Stimulated activated CD8-positive, alpha-beta memory T cell treated with anti-CD3 and anti-CD28 coated beads, Interleukin-15, amount 100 ng/mL, for 1 hour (primary cell): Measurements from ENCODE around the gene MAD2L2.

Source experiments
- DNase-seq: peaks from one replicate; pipeline ENCODE4 v3.0.0-alpha.2; 2020; ENCODE audit warnings: low read depth

Gene MAD2L2

GRCh38 chr1:11681071-11681771 lies at the start of gene MAD2L2:
TSS of gene MAD2L2 (minus strand) at chr1:11681148. CDS start at chr1:11680601, 547 bp downstream.
- peak; percentile 76 for DNase-seq

- no peak for DNase-seq
These were observed 49.5 kb upstream of the MAD2L2 start for GRCh38 chr1:11730429-11730891.

- DNase-seq, result no peak
These were observed 48.8 kb upstream of the MAD2L2 start for GRCh38 chr1:11729498-11730428.

- no peak for DNase-seq
These were observed 48.2 kb upstream of the MAD2L2 start for GRCh38 chr1:11729155-11729497.

- DNase-seq, result no peak
These were observed 47.3 kb upstream of the MAD2L2 start for GRCh38 chr1:11728126-11728806.

- DNase-seq, result no peak
These were observed 46.2 kb upstream of the MAD2L2 start for GRCh38 chr1:11727119-11727518.

- no peak for DNase-seq
These were observed 44.7 kb upstream of the MAD2L2 start for GRCh38 chr1:11725616-11726015.

GRCh38 chr1:11722538-11722937 lies 41.6 kb upstream of the MAD2L2 start:
- DNase-seq, result no peak

GRCh38 chr1:11721311-11721710 lies 40.4 kb upstream of the MAD2L2 start:
- DNase-seq, result no peak

- no peak for DNase-seq
These were observed 39.6 kb upstream of the MAD2L2 start for GRCh38 chr1:11720525-11720924.

- DNase-seq, result no peak
These were observed 39.1 kb upstream of the MAD2L2 start for GRCh38 chr1:11720033-11720376.

GRCh38 chr1:11719313-11720032 lies 38.5 kb upstream of the MAD2L2 start:
- peak; percentile 78 for DNase-seq

GRCh38 chr1:11714831-11715575 lies 34.1 kb upstream of the MAD2L2 start:
- DNase-seq, result no peak

GRCh38 chr1:11713095-11713494 lies 32.1 kb upstream of the MAD2L2 start:
- DNase-seq, result no peak

GRCh38 chr1:11712285-11712684 lies 31.3 kb upstream of the MAD2L2 start:
- DNase-seq, result no peak

- no peak for DNase-seq
These were observed 30.5 kb upstream of the MAD2L2 start for GRCh38 chr1:11711490-11711889.

GRCh38 chr1:11708554-11709350 lies 27.8 kb upstream of the MAD2L2 start:
- DNase-seq, result no peak

GRCh38 chr1:11707621-11708276 lies 26.8 kb upstream of the MAD2L2 start:
- no peak for DNase-seq

GRCh38 chr1:11706292-11706691 lies 25.3 kb upstream of the MAD2L2 start:
- no peak for DNase-seq

- no peak for DNase-seq
These were observed 24.6 kb upstream of the MAD2L2 start for GRCh38 chr1:11705596-11705995.
